Left ventricle myocardium inferior (tissue), 1 donor: ENCODE data around the gene GNAT1. TPM values are rescaled to one million over a fixed set of nuclear protein-coding genes. Genes with fewer than 3 reads are reported as not detected.

ENCODE experiments used
- DNase-seq: peaks from one replicate; pipeline ENCODE4 v3.0.0-alpha.2; 2020
- H3K27ac ChIP-seq: fragments of 200-600 bp; replicated peaks from 2 replicates; pipeline ENCODE4 v1.8.0; 2021
- H3K27me3 ChIP-seq: fragments of 200-600 bp; 2 replicates; pipeline ENCODE4 v1.8.0; 2021; ENCODE audit warnings: low read depth
- H3K36me3 ChIP-seq: fragments of 200-600 bp; 2 replicates; pipeline ENCODE4 v1.8.0; 2021
- H3K4me1 ChIP-seq: fragments of 200-600 bp; 2 replicates; pipeline ENCODE4 v1.8.0; 2021
- H3K4me3 ChIP-seq: fragments of 200-600 bp; 2 replicates; pipeline ENCODE4 v1.8.0; 2021; ENCODE audit warnings: mild to moderate bottlenecking, moderate library complexity
- H3K9me3 ChIP-seq: fragments of 200-600 bp; replicated peaks from 2 replicates; pipeline ENCODE4 v1.8.0; 2021
- CTCF ChIP-seq: fragments of 200-600 bp; IDR thresholded peaks from 2 replicates; pipeline ENCODE4 v1.8.0; 2021; ENCODE audit warnings: antibody characterized with exemption, mild to moderate bottlenecking, borderline replicate concordance
- intact Hi-C: fragments of 100-400 bp; cut with micrococcal nuclease; formaldehyde crosslinking; loops from one replicate; pipeline ENCODE4 v1.11.0; 2022
- total RNA-seq: library from RNA; stranded (reverse); fragmentation: NEBNext Ultra II Directional; extraction: Animal tissue kit (Norgen Biotek cat#: 25700); gene quantifications from one replicate; pipeline ENCODE4 v1.2.1, GENCODE V29; 2021
- donor health status: DM: no; HTN: yes; CAD: no; lungs with severe emphysema.

The GNAT1 gene
- total RNA-seq, 1 donor from 2014 or later: not detected

GRCh38 chr3:50182533-50183099 is 8.8 kb upstream of the GNAT1 start:
- no peak overlapping the region for H3K27ac ChIP-seq
- H3K4me3 ChIP-seq: no peak overlapping the region
- no peaks in the 10 kb centered on the region for H3K27me3 ChIP-seq
- no peaks in the 10 kb centered on the region for H3K9me3 ChIP-seq
- no peaks in the 10 kb centered on the region for H3K4me1 ChIP-seq
- no peak for TF ChIP-seq CTCF
- intact Hi-C loops: no loop called here
- DNase-seq: no peak
- peaks cover 8% of the 10 kb centered on the region for H3K36me3 ChIP-seq

GRCh38 chr3:50183755-50184154 is 7.7 kb upstream of the GNAT1 start:
- Histone ChIP-seq H3K27me3 (no peaks in the 10 kb centered on the region), H3K27ac (no peak overlapping the region), H3K9me3 (no peaks in the 10 kb centered on the region), H3K36me3 (peaks cover 8% of the 10 kb centered on the region), H3K4me3 (no peak overlapping the region), H3K4me1 (no peaks in the 10 kb centered on the region)
- no peak for DNase-seq
- intact Hi-C loops: no loop called here
- TF ChIP-seq CTCF: no peak

- Histone ChIP-seq H3K9me3 (no peaks in the 10 kb centered on the region), H3K36me3 (peaks cover 8% of the 10 kb centered on the region), H3K4me3 (no peak overlapping the region), H3K4me1 (peaks cover 4% of the 10 kb centered on the region), H3K27me3 (no peaks in the 10 kb centered on the region), H3K27ac (no peak overlapping the region)
- no peak for TF ChIP-seq CTCF
- intact Hi-C loops: no loop called here
- no peak for DNase-seq
Observed at GRCh38 chr3:50184242-50184978, 7.0 kb upstream of the GNAT1 start.

- Histone ChIP-seq H3K9me3 (no peaks in the 10 kb centered on the region), H3K36me3 (peaks cover 8% of the 10 kb centered on the region)
- TF ChIP-seq CTCF: no peak
Observed at GRCh38 chr3:50185230-50185629, 6.2 kb upstream of the GNAT1 start.

GRCh38 chr3:50186096-50186495 is 5.3 kb upstream of the GNAT1 start:
- no peaks in the 10 kb centered on the region for H3K27me3 ChIP-seq
- intact Hi-C loops: no loop called here

More at GRCh38 chr3:50185230-50185629, 6.2 kb upstream of the GNAT1 start:
- intact Hi-C loops: no loop called here
- Histone ChIP-seq H3K27me3 (no peaks in the 10 kb centered on the region), H3K4me3 (no peak overlapping the region), H3K4me1 (peaks cover 4% of the 10 kb centered on the region), H3K27ac (no peak overlapping the region)
- DNase-seq: no peak

More at GRCh38 chr3:50186096-50186495, 5.3 kb upstream of the GNAT1 start:
- DNase-seq: no peak
- Histone ChIP-seq H3K36me3 (peaks cover 8% of the 10 kb centered on the region), H3K4me3 (no peak overlapping the region), H3K4me1 (peaks cover 4% of the 10 kb centered on the region), H3K27ac (no peak overlapping the region), H3K9me3 (no peaks in the 10 kb centered on the region)
- no peak for TF ChIP-seq CTCF
